ENCODE results near the gene EFEMP1. TPM values are rescaled to one million over a fixed set of nuclear protein-coding genes. Genes with fewer than 3 reads are reported as not detected.

The EFEMP1 gene
- total and polyA plus RNA-seq, 8 donors: 101 to 346 (median 151) TPM

DNA sequence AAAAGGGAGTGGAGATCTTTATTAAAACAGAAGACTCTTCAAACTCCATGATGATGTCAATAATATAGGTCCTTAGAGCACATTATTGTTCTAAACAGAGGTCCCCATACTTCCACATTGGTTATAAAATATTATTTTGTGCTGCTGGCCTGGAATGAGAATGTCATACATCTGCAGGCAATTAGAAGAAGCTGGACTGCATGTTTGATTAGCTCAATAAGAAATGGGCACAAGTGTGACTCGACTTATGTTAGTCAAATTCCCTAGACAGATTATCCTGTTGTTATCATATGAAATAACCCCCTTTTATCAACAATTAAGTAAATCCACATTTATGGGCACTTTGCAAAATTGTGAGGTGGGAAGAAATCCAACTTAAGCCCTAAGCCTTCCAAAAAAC lies 8.8 kb downstream of the EFEMP1 start:
- H3K4me1 ChIP-seq: peaks cover 0 to 5% of the 10 kb centered on the region in 2 donors
- ATAC-seq (no peak), DNase-seq (no peak)
- no peak for TF ChIP-seq CTCF (IDR thresholded peaks at IDR 0.05)
- no peaks in the 10 kb centered on the region for H3K9me3 ChIP-seq
- peak overlapping the region in 1 of 2 donors; percentile 2 for H3K27ac ChIP-seq
- peaks cover 0 to 6% of the 10 kb centered on the region in 2 donors for H3K36me3 ChIP-seq
- intact Hi-C loops (cut with DNase I): no loop called here
- no peak overlapping the region for H3K4me3 ChIP-seq
- H3K27me3 ChIP-seq: no peaks in the 10 kb centered on the region

DNA sequence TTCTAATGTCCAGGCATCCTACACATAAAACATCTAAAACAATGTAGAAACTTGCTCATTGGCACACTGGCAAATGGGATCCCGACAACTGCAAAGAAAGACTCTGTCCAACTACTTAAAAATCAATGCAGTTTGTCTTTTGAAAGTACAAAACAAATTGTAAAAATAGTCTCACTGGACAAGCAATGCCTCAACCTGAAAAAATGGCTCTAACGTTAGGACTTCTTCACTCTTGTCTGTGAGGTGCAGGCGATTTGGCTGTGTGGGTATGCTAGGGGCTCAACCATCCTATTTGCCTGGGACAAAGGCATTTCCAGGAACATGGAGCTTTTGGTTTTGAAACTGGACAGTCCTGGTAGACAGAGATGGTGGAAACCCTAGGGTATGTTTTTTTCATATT lies 10.7 kb downstream of the EFEMP1 start:
- no peak for TF ChIP-seq CTCF (IDR thresholded peaks at IDR 0.05)

GRCh38 chr2:55910077-55910476 lies 13.5 kb downstream of the EFEMP1 start:
- Histone ChIP-seq H3K36me3 (no peaks in the 10 kb centered on the region), H3K9me3 (no peaks in the 10 kb centered on the region), H3K4me3 (no peak overlapping the region), H3K27ac (no peak overlapping the region), H3K4me1 (no peaks in the 10 kb centered on the region), H3K27me3 (no peaks in the 10 kb centered on the region)
- intact Hi-C loops (cut with DNase I): no loop called here
- DNase-seq (no peak), ATAC-seq (no peak)
- no peak for TF ChIP-seq CTCF (IDR thresholded peaks at IDR 0.05)

More for the DNA sequence above, 10.7 kb downstream of the EFEMP1 start:
- no peak overlapping the region for H3K27ac ChIP-seq
- no peak for ATAC-seq
- peaks cover 0 to 5% of the 10 kb centered on the region in 2 donors for H3K4me1 ChIP-seq
- no peaks in the 10 kb centered on the region for H3K27me3 ChIP-seq
- intact Hi-C loops (cut with DNase I): no loop called here
- H3K9me3 ChIP-seq: no peaks in the 10 kb centered on the region
- peaks cover 0 to 6% of the 10 kb centered on the region in 2 donors for H3K36me3 ChIP-seq
- no peak overlapping the region for H3K4me3 ChIP-seq
- DNase-seq: no peak

DNA sequence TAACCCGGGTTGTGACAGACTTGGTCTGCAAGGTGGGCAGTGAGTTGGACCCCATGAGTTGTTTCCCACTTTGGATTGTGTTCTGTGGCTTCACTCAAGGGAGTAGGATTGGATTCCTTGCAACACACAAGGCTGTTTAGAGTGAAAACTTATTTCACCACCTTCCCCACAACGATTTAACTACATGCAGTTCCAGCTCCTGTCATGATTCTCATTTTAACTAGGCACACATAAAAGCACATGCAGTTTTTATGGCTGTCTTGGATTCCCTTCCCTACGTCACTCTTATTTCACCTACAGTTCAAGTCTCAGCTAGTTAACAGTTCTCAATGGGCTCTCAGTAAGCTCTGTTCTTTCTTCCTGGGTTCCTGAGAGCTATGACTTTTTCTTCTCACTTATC lies 15.9 kb downstream of the EFEMP1 start:
- intact Hi-C loops (cut with DNase I): no loop called here
- H3K9me3 ChIP-seq: no peaks in the 10 kb centered on the region
- ATAC-seq (no peak), DNase-seq (no peak)
- no peak overlapping the region for H3K27ac ChIP-seq
- H3K27me3 ChIP-seq: no peaks in the 10 kb centered on the region
- no peaks in the 10 kb centered on the region for H3K36me3 ChIP-seq
- TF ChIP-seq CTCF (IDR thresholded peaks at IDR 0.05): no peak
- H3K4me3 ChIP-seq: no peak overlapping the region
- H3K4me1 ChIP-seq: no peaks in the 10 kb centered on the region

GRCh38 chr2:55906993-55907392 lies 16.6 kb downstream of the EFEMP1 start:
- TF ChIP-seq CTCF (IDR thresholded peaks at IDR 0.05): no peak
- intact Hi-C loops (cut with DNase I): no loop called here

More at GRCh38 chr2:55906993-55907392, 16.6 kb downstream of the EFEMP1 start:
- Histone ChIP-seq H3K36me3 (no peaks in the 10 kb centered on the region), H3K9me3 (no peaks in the 10 kb centered on the region), H3K27me3 (no peaks in the 10 kb centered on the region), H3K27ac (no peak overlapping the region), H3K4me3 (no peak overlapping the region), H3K4me1 (no peaks in the 10 kb centered on the region)
- DNase-seq (no peak), ATAC-seq (no peak)

Data from left lung (tissue), 10 donors.